Muscle layer of colon (tissue), 2 donors: ENCODE data around the gene PXDC1.

Source experiments
- H3K27ac ChIP-seq: one replicate; pipeline ENCODE4 v1.7.0; 2013; ENCODE audit warnings: low read depth, mild to moderate bottlenecking, low read length, moderate library complexity
- H3K27me3 ChIP-seq, 2 donors: one replicate each; pipeline ENCODE4 v1.7.0; 2013; ENCODE audit warnings: low read length in 2 of 2, mild to moderate bottlenecking in 2 of 2; ENCODE audit not compliant: insufficient read depth in 2 of 2, control insufficient read depth in 1 of 2
- H3K36me3 ChIP-seq: one replicate; pipeline ENCODE4 v1.7.0; 2013; ENCODE audit warnings: mild to moderate bottlenecking, low read length; ENCODE audit not compliant: insufficient read depth
- H3K4me1 ChIP-seq: one replicate; pipeline ENCODE4 v1.7.0; 2013; ENCODE audit warnings: mild to moderate bottlenecking, low read length; ENCODE audit not compliant: insufficient read depth
- H3K4me3 ChIP-seq, 2 donors: one replicate each; pipeline ENCODE4 v1.7.0; 2013; ENCODE audit warnings: low read length in 2 of 2, low read depth in 1 of 2, mild to moderate bottlenecking in 1 of 2, moderate library complexity in 1 of 2
- H3K9ac ChIP-seq: one replicate; pipeline ENCODE4 v1.7.0; 2013; ENCODE audit warnings: low read length
- H3K9me3 ChIP-seq: one replicate; pipeline ENCODE4 v1.7.0; 2013; ENCODE audit warnings: mild to moderate bottlenecking, low read length
- donor health status: abdominal sarcoma.
- donor health status: Adenocarcinoma of cecum.

PXDC1 gene

DNA sequence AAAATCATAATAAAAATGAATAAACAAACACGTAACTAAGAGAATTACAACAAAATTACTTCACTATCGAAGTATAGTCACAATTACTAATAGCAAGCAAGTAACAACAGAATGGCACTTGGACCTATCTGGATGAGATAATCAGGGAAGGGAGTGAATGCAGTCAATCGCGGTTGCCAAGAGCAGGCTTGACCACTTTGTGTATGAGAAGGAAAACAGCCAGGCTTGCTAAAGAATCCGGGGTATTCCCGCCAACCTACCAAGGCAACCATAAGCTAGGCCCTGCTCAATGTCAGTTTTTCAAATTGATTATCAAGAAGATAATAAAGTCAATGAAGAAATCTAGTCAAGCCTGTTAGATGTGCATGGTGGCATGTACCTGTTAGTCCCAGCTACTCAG, 39.7 kb downstream of the PXDC1 start:
- Histone ChIP-seq H3K4me3 (no peak overlapping the region), H3K36me3 (no peaks in the 10 kb centered on the region), H3K4me1 (no peaks in the 10 kb centered on the region), H3K9me3 (no peaks in the 10 kb centered on the region), H3K9ac (no peak overlapping the region), H3K27me3 (no peaks in the 10 kb centered on the region), H3K27ac (no peak overlapping the region)

DNA sequence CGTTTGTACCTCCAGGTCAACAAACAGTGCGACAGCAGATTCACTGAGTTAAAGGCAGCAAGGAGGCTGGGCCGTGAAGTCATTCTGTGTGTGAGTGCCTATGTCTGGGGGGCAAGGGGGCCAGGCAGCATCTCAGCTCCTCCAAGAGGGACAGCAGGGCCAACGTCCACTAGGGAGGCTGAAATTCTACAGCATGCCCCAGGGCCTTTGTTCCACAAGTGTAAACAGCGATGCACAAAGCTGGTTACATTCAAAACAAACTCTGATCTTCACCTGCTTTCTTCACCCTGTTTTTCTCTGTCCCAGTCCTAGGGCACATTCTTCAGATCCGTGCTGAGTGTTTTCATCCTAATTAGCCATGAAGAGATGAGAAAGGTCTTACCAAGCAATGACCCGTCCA, 41.1 kb downstream of the PXDC1 start:
- no peaks in the 10 kb centered on the region for H3K9me3 ChIP-seq
- H3K4me3 ChIP-seq, result no peak overlapping the region
- no peaks in the 10 kb centered on the region for H3K27me3 ChIP-seq
- no peak overlapping the region for H3K27ac ChIP-seq
- H3K4me1 ChIP-seq, result no peaks in the 10 kb centered on the region
- H3K36me3 ChIP-seq, result no peaks in the 10 kb centered on the region
- H3K9ac ChIP-seq, result no peak overlapping the region

DNA sequence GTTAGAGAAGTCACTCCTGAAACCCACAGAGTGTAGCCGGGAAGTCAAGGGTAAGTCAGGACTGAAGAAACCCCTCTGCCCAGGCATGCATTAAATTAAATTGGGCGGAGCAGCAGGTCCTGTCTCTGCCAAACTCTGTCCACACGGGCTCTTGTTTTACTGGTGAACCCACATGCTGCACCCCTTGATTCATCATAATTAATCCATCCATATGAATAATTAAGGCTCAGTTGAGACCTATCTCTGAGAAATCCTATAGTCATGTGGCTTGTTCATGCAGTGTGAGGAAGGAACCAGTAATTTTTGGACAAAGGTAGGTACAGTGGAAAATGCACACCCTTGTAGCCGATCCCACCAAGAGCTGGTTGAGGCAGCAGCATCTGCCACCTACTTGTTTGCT, 43.0 kb downstream of the PXDC1 start:
- H3K4me1 ChIP-seq, result no peaks in the 10 kb centered on the region
- no peak overlapping the region for H3K9ac ChIP-seq
- no peaks in the 10 kb centered on the region for H3K27me3 ChIP-seq
- H3K27ac ChIP-seq, result no peak overlapping the region
- H3K36me3 ChIP-seq, result no peaks in the 10 kb centered on the region
- H3K4me3 ChIP-seq, result no peak overlapping the region
- H3K9me3 ChIP-seq, result no peaks in the 10 kb centered on the region

DNA sequence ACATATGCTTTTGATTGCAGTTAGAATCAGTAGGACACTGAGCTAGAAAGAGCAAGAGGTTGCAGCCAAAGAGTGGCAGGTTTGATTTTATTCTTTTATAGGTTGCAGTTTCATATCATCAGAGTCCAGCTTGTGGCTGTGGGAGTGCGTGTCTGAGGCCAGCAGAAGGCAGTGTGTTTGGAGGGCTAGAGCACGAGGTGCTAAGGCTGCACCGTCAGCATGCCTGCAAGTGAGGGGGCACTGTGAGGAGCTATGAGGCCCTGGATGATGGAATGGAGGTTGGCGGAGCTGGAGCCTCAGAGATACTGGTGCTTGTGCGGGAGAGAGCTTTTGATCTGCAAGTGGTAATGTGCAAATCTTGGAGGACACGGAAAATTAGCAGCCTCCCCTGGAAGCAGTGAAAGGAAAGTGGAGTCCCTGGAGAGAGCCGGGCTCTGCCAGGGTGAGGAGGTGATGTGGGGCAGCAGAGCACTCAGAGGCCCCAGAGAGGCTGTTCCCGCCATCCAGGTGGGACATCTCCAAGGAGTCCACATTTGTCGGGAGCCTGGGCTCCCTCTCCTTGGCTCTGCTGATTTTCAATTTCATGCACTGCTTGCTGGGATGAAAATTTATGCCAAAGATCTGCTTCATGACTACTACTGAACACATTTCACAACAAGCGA, 43.6 kb downstream of the PXDC1 start:
- no peak overlapping the region for H3K27ac ChIP-seq
- no peak overlapping the region for H3K4me3 ChIP-seq
- H3K9ac ChIP-seq, result no peak overlapping the region
- H3K4me1 ChIP-seq, result no peaks in the 10 kb centered on the region
- H3K36me3 ChIP-seq, result no peaks in the 10 kb centered on the region
- H3K9me3 ChIP-seq, result no peaks in the 10 kb centered on the region
- H3K27me3 ChIP-seq, result no peaks in the 10 kb centered on the region

DNA sequence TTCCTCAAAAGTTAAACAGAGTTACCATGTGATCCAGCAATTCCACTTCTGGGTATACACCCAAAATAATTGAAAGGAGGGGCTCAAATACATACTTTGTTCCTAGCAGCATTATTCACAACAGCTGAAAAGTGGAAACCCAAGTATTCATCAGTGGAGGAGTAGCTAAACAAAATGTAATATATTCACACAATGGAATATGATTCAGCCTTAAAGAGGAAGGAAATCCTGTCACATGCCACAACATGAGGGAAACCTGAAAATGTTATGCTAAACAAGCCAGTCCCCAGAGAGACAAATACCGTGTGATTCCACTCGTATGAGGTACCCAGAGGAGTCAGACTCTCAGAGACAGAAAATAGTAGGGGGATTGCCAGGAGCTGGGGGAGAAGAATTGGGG, 44.5 kb downstream of the PXDC1 start:
- no peak overlapping the region for H3K27ac ChIP-seq
- no peaks in the 10 kb centered on the region for H3K27me3 ChIP-seq
- no peak overlapping the region for H3K4me3 ChIP-seq
- no peak overlapping the region for H3K9ac ChIP-seq
- H3K9me3 ChIP-seq, result no peaks in the 10 kb centered on the region
- no peaks in the 10 kb centered on the region for H3K36me3 ChIP-seq
- no peaks in the 10 kb centered on the region for H3K4me1 ChIP-seq

DNA sequence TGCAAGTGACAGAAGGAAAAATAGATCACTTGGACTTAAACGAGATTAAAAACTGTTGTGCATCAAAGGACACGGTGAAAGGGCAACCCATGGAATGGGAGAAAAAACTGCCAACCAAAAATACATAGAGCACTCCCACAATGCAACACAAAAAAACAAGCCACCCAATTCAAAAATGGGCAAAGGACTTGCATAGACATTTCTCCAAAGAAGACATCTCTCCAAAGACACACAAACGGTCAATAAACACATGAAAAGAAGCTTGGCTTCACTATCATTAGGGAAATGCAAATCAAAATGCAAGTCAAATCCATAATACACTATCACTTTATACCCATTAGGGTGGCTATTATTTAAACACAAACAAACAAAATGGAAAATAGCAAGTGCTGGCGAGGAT, 45.0 kb downstream of the PXDC1 start:
- H3K27ac ChIP-seq, result no peak overlapping the region
- H3K4me3 ChIP-seq, result no peak overlapping the region
- no peaks in the 10 kb centered on the region for H3K27me3 ChIP-seq
- no peak overlapping the region for H3K9ac ChIP-seq
- H3K36me3 ChIP-seq, result no peaks in the 10 kb centered on the region
- H3K9me3 ChIP-seq, result no peaks in the 10 kb centered on the region
- no peaks in the 10 kb centered on the region for H3K4me1 ChIP-seq

DNA sequence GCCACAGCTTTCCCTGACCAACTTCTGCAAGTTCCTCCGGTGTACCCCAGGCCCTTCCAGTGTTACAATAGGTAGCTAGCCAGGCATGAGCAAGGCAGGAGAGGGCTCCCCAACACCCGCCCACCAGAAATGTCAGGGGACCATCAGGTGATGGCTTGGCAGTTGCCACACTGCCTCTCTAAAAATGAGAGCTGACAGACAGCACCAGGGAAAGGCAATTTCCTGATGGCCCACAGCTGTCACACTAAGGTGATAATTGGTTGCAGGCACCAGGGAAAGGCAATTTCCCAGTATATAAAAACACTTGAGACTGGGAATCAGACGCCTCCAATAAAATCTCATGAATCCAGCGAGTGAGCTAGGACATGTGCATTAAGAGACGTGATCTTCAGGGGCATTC, 49.9 kb downstream of the PXDC1 start:
- Histone ChIP-seq H3K27ac (no peak overlapping the region), H3K4me3 (no peak overlapping the region), H3K27me3 (no peaks in the 10 kb centered on the region), H3K9me3 (no peaks in the 10 kb centered on the region), H3K4me1 (no peaks in the 10 kb centered on the region), H3K9ac (no peak overlapping the region), H3K36me3 (no peaks in the 10 kb centered on the region)

DNA sequence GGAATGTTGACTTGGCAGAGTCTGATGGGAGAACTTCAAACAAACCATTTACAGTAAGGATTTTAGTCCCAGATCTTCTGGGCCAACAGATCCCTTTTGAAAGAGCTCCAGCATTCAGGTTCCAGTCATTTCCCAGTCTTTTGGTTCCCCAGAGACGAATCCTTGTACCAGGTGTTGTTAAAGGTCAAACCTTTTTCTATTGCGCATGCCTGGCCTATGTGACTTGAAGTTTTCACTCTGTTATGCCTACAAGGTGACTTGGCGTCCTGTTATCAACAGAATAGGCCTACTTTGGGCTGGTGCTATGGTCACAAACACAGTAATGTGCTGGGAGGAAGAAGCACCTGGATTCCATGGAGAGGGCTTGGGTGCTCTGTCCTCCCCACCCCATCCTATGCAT, 52.3 kb downstream of the PXDC1 start:
- no peak overlapping the region for H3K9ac ChIP-seq
- H3K4me3 ChIP-seq, result no peak overlapping the region
- no peaks in the 10 kb centered on the region for H3K27me3 ChIP-seq
- no peaks in the 10 kb centered on the region for H3K4me1 ChIP-seq
- no peaks in the 10 kb centered on the region for H3K36me3 ChIP-seq
- no peaks in the 10 kb centered on the region for H3K9me3 ChIP-seq
- H3K27ac ChIP-seq, result no peak overlapping the region

DNA sequence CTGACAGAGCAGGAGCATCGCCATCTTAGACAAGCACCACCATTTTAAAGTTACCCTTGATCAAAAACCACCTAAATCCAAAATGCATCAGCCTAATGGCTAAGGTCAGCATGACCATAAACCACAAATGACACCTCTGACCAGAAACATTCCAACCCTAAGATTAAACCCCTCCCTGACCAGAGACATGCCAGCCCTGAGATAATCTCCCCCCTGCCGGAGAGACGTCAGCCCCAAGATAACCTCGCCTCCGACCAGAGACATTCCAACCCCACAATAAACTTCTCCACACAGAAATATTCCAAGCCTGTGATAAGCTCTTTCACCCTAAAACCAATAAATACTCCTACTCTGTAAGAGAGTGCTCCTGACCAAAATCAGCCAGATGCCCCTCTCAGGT, 53.5 kb downstream of the PXDC1 start:
- H3K9ac ChIP-seq, result no peak overlapping the region
- H3K4me1 ChIP-seq, result no peaks in the 10 kb centered on the region
- no peaks in the 10 kb centered on the region for H3K9me3 ChIP-seq
- H3K27ac ChIP-seq, result no peak overlapping the region
- no peak overlapping the region for H3K4me3 ChIP-seq
- H3K27me3 ChIP-seq, result no peaks in the 10 kb centered on the region
- H3K36me3 ChIP-seq, result no peaks in the 10 kb centered on the region

DNA sequence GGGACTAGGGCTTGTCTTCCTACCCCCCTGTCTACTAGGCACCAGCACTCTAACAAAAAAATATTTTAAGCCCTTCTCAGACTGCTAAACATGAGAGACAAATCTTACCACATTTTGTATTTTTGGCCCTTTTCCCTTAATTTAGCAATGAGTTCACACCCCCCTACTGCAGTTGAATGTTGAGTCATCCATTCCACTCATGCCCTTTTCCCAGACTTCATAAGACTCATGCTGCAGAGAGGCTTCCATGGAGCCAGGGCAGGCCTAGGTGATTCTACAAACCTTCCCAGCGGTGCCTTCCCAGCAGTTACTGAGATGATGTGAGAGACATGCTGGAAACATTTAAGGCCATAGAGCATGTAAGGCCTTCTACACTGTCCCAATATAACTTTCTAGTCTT, 53.9 kb downstream of the PXDC1 start:
- H3K27ac ChIP-seq, result no peak overlapping the region
- H3K4me1 ChIP-seq, result no peaks in the 10 kb centered on the region
- H3K9me3 ChIP-seq, result no peaks in the 10 kb centered on the region
- H3K4me3 ChIP-seq, result no peak overlapping the region
- H3K36me3 ChIP-seq, result no peaks in the 10 kb centered on the region
- no peaks in the 10 kb centered on the region for H3K27me3 ChIP-seq
- no peak overlapping the region for H3K9ac ChIP-seq

DNA sequence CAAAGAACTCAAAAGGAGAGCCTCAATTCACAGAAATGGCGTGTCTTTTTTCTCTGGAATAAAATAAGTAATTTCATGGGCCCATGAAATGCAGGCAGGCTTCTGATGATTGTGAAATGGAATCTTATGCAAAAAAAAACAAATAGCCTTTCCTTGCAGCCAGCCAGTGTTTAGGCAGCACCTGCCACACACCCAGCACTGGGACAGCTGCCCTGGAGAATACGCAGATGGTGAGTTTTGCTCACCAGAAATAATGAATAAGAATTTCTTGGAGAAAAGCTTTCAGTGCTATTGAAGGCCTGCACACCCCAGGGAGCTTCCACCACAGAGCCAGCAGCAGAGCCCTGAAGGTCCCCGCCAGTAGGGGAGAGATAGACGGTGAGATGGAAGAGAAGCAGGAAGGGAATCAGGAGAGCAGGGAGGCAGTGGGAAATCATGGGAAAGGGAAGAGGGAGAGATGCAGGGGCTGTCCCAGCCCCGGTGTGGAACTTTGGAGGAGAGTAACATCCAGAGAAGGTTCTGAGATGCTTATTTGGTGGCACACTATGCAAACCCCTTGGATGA, 54.9 kb downstream of the PXDC1 start:
- Histone ChIP-seq H3K9me3 (no peaks in the 10 kb centered on the region), H3K4me1 (no peaks in the 10 kb centered on the region), H3K9ac (no peak overlapping the region), H3K4me3 (no peak overlapping the region), H3K36me3 (no peaks in the 10 kb centered on the region), H3K27ac (no peak overlapping the region), H3K27me3 (no peaks in the 10 kb centered on the region)

DNA sequence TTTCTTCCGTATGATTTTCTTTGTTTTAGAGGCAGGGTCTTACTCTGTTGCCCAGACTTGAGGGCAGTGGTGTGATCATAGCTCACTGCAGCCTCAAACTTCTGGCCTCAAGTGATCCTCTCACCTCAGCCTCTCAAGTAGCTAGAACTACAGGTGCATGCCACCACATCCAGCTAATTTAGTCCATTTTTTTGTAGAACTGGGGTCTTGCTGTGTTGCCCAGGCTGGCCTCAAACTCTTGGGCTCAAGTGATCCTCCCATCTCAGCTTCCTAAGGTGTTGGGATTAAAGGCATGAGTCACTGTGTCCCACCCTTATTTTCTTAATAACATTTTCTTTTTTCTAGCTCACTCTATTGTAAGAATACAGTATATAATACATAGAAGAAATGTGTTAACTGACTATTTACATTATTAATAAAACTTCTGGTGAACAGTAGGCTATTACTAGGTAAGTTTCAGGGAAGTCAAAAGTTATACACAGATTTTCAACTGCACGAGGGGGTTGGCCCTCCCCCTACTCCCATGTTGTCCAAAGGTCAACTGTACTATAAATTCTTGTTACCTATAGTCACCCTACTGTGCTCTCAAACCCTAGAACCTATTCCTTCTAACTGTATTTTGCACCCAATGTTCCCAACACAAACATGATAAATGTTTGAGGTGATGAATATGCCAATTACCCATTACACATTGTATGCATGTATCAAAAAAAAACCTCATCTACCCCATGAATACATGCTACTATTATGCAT, 56.3 kb downstream of the PXDC1 start:
- H3K9me3 ChIP-seq, result no peaks in the 10 kb centered on the region
- H3K27me3 ChIP-seq, result no peaks in the 10 kb centered on the region
- no peaks in the 10 kb centered on the region for H3K4me1 ChIP-seq
- H3K4me3 ChIP-seq, result no peak overlapping the region
- no peak overlapping the region for H3K27ac ChIP-seq
- H3K9ac ChIP-seq, result no peak overlapping the region
- H3K36me3 ChIP-seq, result no peaks in the 10 kb centered on the region
